ENCODE data around the gene CPLANE1.
"Not testable (repeated sequence)": the region's sequence is repeated elsewhere in the genome, so short reads cannot be mapped to it uniquely, and the experiment has no call there.

CPLANE1 gene

DNA sequence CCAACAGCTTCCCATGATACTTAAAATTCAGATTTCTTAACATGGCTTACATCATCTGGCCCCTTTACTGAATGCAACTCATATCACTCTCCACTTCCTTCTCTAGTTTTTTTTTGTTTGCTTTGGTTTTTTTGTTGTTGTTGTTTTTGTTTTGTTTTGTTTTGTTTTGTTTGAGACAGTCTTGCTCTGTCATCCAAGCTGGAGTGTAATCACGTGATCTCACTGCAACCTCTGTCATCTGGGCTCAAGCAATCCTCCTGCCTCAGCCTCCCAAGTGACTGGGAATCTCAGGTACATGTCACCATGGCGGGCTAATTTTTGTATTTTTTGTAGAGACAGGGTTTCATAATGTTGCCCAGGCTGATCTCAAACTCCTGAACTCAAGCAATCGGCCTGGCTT lies 41.4 kb downstream of the CPLANE1 start:
- no peak for DNase-seq

DNA sequence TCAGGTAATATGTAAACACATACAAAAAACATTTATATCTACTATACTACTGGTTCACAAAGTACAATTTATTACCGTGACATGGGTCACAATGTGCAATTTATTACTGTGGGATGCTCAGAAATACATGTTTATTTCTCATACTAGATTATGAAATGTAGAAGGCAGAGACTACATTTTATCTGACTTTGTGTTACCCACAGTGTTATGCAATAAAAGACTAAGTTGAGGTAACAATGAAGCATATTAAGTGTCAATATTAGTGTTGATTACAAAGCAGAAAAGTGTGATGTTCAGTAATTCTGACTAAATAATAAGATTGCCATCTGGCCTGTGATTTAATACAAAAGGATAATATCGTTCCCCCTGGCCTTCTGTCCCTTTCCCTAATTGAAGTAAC lies 42.4 kb downstream of the CPLANE1 start:
- DNase-seq, result peak; percentile 45

DNA sequence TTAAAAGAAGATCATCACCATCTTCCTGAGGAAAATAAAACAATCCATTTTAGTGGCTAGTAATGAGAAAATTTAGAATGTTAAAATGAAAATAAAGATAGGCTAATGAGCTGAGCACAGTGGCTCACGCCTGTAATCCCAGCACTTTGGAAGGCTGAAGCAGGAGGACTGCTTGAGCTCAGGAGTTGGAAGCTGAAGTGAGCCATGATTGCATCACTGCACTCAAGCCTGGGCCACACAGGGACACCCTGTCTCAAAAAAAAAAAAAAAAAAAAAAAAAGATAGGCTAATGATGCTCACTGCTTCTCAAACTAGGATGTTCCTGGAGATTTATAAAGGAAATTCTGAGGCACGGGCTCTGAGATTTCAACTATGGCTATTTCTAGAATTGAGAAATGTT lies 50.3 kb downstream of the CPLANE1 start:
- DNase-seq, result no peak

DNA sequence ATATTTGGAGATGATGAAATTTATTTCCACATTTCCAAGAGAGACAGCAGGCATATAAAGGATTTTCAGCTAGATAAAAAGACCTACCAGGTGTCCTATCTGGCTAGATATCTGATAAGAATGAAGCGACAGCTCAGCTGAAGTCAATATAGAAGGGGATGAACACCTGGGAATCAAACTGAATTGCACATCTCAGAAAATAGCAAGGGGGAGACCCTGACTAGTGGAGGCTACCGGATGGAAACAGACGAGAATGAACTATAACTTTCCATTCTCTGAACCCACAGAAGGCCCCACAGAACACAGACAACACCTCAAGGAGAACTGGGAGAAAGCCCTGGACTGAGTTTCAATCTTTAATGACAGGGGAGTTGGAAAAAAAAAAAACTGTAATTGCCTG lies 51.1 kb downstream of the CPLANE1 start:
- no peak for DNase-seq

DNA sequence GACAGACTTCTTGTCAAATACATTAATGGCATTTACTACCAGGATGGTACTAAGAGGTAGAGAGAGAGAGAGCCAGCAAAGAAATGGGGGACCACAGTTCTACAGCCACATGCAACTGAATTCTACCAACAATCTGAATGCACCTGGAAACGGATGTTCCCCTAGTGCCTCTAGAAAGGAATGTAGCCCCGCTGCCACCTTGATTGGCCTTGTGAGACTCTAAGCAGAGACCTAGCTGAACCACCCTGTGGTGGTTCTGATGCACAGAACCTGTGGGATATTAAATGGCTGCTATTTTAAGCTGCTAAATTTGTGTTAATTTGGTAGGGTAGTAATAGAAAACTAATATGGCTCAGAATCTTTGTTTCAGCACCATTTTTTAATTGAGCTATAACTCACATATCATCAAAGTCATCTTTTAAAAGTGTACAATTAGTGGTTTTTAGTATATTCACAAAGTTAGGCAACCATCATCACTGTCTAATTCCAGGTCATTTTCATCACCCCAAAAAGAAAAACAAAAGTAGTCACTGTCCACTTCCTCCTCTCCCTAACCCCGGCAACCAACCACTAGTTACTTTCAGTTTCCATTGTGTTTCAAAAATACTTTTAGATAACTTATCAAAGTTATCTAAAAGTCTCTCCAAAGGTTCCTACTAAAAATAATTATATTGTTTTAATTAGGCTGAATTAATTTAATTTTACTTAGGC lies 51.7 kb downstream of the CPLANE1 start:
- peak; percentile 36 for DNase-seq

DNA sequence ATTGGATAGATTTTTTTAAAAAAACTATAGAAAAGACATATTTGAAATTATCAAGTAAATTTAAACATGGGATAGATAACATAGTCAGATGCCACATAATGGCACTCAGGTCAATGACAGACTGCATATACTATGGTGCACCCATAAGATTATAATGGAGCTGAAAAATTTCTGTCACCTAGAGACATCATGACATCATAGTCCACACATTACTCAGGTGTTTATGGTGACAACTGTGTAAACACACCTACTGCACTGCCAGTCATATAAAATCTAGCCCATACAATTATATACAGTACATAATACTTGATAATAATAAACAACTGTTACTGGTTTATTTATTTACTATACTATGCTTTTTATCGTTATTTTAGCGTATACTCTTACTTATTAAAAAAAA lies 58.6 kb downstream of the CPLANE1 start:
- no peak for DNase-seq

DNA sequence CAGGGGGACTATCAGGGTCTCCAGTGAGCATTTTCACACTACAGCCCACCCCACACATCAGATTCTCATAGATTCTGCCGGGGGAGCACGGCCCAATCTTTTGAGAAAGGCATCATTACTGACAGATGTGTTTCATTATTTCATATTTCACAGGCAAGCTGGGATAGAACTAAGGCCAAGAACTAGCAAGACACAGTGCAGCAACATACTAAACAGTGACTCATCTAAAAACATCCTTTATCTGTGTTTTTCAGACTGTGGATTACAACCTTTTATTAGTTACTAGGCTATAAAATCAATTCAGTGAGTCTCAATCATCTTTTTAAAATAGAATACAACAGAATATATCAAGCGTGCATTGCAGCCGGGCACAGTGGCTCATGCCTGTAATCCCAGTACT lies 59.8 kb downstream of the CPLANE1 start:
- no peak for DNase-seq

DNA sequence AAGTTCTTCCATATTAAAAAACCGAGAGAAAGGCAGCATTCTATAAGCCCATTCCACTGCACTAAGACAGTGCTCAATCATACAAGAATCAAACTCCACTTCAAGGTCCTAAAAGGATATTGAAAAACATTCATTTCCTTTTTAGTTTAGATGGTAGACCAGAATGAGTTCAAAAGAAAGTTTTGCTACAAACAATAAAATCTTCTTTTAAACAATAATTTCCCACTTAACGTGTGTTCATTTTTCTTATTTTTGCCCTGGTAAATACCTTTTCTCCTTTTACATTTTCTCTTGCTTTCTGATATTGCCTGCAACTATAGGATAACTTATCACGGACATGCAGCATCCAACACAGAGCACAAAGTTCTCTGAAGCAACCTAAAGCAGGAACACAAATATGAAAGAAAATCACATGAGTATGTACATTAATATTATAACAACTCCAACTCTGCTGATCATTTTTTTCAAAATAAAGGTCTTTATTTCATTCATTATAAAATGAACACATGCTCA lies 61.7 kb downstream of the CPLANE1 start:
- DNase-seq, result no peak

DNA sequence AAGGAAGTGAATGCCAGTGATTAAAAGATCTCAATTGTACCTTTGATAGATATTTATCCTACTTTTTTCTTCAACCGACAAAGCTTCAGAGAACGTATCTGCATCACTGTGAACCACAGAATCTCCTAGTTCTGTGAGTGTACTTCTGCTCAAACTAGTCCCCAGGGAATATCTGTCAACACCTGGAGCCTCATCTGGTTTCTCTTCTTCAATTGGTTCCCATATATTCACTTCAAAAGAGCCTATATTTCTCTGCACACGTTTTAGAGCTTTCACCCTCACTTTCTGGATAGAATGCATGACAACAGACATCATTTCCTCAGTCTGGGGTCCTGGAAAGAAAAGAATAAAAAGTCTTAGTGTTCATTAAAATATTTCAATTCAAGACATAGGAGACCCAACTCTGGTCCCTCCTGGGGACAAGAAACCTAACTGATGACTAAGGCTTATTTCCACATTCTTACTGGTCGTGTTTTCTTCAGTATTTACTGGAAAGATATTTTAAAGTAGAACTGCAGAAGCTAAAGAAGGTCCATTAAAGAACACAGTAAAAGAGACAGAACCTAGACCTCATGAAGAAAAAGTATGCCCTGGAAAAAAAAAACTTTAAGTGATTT lies 64.3 kb downstream of the CPLANE1 start:
- DNase-seq, result no peak

DNA sequence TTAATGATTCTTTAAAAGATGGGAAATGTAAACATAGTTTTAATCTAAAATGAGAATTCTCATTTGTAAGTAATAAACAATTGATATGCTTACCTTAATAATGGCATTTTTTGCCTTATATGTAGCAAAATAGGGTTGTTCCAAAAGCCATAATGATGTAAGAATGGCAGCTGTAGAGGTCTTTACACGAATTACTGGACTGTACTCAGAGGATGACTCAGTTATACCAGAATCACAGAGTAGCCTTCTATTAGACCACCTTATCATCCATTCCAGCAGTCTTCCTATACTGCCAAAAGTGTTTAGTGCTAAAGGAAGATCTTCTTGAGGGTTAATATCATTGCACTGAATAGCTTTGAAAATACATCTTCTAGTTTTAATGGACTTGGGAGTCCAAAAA lies 66.5 kb downstream of the CPLANE1 start:
- no peak for DNase-seq

DNA sequence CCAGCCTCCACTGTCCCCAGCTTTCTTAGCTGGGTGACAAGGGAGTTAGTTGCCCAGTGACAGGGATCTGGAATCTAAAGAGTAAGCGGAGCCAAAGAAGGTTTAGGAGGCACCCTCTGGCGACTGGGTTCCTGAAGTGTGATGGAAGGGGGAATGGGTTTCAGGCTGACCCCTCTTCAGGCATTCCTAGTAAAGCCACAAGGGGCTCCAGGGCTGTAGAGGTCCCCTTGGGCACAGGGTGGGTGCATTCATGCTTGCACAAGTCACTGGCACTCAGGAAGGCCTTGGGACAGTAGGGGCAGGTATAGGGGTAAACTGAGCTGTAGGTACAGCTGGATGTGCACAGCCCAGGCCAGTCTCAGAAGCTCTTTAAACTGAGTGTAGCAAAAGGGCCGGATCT lies 74.2 kb downstream of the CPLANE1 start:
- no peak for DNase-seq

DNA sequence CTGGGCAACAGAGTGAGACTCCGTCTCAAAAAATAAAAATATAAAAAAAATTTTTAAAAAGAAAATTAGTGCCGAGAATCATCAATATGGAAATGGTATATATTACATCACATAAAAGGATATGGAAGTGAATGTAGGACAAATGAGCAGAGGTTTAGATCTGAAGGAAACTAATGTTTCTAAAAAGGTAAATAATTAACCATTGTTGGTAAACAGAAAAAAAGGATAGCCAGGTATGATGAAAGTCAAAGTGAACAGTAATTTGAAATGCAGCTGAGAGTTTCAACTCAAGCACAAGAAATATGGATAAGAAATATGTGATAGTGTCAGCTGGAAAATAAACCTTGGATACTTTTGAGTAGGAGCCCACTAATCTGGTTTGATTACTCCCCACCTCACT lies 76.2 kb downstream of the CPLANE1 start:
- DNase-seq, result no peak

DNA sequence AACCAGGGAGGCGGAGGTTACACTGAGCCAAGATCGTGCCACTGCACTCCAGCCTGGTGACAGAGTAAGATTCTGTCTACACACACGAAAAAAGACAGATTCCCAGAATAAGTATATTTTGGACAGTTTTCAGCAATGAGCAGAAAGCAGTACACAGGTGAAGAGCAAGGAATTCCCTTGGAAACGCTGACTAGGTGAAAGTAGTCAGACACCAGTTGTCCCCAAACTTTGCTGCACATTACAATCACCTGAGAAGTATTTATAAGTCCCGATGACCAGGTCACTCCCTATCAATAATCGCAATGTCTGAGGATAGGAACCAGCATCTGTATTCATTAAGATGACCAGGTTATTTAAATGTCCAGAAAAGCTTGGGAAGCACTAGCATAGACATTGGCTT lies 78.3 kb downstream of the CPLANE1 start:
- no peak for DNase-seq

DNA sequence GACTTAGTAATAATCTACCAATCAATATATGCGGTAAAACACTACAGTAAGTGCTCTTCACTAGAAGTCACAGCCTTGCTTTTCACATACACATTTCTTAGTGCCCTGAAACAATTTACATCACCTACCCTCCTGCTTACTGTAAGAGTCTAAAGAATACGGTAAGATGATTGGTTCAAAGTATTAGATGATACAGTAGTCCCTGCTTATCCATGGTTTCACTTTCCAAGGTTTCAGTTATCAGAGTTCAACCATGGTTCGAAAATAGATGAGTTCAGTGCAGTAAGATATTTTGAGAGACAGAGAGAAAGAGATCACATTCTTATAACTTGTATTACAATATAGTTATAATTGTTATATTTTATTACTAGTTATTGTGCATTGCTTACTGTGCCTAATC lies 83.0 kb downstream of the CPLANE1 start:
- DNase-seq, result no peak

DNA sequence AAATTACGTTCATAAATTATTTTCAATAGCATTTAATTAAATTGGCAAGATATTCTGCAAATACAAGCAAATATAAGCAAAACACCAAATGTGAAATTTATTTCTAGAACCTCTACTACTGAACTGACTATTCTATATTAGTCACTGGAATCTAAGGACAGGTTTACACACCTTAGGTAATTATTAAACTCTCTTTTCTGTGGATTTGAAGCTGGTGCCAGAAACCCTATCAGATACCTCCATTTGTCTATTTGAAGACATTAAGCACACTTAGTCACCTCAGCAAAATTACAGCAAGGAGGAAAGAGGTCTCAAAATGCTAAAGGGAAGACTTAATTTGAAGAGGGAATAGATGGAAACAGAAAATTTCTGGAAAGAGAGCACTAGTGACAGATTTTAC lies 83.4 kb downstream of the CPLANE1 start:
- DNase-seq, result no peak

DNA sequence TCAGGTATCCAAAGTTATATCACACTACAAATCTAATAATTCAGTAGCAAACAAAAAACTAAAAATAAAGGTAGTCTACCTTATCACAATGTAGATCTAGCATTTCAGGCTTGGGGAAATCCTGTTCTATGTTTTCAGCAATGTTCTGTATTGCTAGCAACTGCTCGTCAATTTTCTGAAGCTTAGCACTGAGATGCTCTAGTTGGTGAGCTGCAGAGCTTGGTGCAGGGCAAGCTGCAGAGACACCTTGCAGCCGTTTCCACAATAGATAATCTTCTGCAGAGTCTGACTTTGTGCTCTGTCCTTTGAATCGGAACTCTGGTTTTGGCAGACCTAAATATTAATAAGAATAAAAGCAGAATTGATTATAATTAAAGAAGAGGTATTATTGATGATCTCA lies 95.5 kb downstream of the CPLANE1 start:
- DNase-seq, result no peak

DNA sequence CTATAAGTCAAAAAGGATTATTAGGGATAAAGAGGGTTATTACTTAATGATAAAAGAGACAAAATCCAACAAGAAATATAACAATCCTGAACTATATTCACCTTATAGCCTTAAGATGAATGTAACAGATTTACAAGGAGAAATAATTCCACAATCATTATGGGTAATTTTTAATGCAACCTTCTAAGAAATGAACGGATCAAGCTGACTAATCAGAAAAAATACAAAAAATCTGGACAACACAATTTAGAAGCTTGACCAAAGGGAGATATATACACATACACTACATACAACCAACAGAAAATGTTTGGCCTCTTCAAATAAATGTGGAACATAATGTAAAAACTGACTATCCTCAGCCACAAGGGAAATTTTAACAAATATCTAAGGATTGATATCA lies 102.3 kb downstream of the CPLANE1 start:
- no peak for DNase-seq

DNA sequence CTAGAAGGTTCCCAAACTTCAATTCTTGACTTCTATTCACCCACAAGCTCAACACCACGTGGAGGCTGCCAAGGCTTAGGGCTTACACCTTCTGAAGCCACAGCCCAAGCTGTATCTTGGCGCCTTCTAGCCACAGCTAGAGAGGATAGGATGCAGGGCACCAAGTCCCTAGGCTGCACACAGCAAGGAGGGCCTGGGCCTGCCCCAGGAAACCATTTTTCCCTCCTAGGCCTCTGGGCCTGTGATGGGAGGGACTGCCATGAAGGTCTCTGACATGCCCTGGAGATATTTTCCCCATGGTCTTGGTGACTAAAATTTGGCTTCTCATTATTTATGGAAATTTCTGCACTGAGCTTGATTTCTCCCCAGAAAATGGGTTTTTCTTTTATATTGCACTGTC lies 112.5 kb downstream of the CPLANE1 start:
- no peak for DNase-seq

DNA sequence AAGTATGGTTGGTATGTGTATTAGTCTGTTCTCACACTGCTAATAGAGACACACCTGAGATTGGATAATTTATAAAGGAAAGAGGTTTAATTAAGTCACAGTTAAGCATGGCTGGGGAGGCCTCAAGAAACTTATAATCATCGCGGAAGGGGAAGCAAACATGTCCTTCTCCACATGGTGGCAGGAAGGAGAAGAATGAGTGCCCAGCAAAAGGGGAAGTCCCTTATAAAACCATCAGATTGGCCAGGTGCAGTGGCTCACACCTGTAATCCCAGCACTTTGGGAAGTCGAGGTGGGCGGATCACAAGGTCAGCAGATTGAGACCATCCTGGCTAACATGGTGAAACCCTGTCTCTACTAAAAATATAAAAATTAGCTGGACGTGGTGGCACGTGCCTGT lies 113.9 kb downstream of the CPLANE1 start:
- not testable (repeated sequence) for DNase-seq

DNA sequence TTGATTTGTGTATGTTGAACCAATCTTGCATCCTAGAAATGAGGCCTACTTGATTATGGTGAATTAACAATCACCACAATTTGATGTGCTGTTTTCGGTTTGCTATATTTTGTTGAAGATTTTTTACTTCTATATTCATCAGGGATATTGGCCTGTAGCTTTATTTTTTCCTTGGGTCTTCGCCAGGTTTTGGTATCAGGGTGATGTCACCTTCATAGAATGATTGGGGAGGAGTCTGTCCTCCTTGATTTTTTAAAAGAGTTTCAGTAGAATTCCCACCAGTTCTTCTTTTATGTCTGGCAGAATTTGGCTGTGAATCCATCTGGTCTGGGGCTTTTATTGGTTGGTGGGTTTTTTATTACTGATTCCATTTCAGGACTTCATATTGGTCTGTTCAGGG lies 115.2 kb downstream of the CPLANE1 start:
- no peak for DNase-seq

DNA sequence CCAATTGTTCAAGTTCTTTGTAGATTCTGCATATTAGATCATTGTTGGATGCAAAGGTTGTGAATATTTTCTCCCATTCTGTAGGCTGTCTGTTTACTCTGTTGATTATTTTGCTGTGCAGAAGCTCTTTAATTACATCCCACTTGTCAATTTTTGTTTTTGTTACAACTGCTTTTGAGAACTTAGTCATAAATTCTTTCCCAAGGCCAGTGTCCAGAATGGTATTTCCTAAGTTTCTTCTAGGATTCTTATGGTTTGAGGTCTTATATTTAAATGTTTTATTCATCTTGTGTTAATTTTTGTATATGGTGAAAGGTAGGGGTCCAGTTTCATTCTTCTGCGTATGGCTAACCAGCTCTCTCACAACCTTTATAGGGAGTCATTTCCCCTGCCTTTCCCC lies 116.5 kb downstream of the CPLANE1 start:
- no peak for DNase-seq

DNA sequence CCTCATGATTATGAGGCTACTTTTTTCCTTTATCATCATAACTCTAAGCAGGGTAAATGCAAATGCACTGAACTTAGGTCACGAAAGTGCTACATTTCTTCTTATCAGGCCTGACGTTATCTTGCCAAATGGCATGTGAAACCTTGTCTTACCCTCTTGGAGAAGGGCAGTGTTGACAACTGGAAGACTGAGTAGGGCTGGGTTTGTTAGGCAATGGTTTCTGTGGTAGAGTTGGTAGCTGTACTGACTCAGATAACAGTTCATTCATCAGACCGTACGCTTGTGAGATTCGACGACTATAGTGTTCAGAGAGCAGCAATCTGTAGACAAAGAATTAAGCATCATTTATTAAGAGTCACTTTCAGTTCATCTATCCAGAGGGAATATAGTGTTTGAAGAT lies 127.7 kb downstream of the CPLANE1 start:
- peak; percentile 88 for DNase-seq

DNA sequence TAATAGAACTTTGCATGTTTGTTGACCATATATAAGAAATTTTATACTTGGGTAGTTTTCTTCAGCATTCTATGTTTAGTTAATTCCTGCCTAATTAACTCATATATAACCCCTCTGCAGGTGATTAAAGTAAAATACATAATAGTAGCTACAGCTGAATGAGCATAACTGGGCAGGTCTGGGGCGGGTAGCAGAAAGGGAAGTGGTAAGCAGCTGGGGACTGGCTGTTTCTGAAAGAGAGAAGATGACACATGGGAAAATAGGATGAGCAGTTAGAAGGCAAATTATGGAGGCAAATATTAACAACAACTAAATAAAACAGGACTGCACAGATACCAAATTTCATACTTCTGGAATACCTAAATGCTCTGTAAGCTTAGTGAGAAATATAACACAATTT lies 128.1 kb downstream of the CPLANE1 start:
- DNase-seq, result peak; percentile 62

DNA sequence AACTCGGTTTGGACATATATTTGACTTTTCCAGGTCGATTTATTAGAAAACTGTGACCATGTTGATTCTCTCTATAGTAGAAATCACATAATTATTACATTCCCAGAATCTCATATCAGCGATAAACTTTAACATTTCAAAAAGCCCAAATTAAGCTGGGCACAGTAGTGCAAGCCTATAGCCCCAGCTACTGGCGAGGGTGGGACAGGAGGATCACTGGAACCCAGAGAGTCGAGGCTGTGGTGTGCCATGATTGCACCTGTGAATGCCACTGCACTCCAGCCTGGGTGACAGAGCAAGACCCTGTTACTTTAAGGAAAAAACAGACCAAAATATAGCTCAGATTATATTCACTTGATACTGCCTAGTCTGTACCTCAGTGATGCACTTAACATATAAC lies 128.9 kb downstream of the CPLANE1 start:
- DNase-seq, result no peak

DNA sequence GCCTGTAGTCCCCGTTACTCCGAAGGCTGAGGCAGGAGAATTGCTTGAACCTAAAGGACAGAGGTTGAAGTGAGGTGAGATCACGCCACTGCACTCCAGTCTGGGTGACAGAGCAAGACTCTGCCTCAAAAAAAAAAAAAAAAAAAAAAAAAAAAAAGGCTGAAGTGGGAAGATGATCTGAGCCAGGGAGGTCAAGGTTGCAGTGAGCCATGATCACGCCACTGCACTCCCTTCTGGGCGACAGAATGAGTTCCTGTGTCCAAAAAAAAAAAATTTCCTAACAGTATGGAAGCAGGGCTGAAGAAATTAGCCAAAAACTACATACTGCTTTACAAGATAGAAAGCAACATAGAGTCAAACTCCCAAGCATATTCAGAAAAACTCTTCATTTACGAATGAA lies 132.8 kb downstream of the CPLANE1 start:
- no peak for DNase-seq
